Loucy (cell line): ENCODE measurements around the gene CCNG2.
A peak's percentile ranks its signal among the peaks of the same experiment; 100 is the strongest.

Source experiments
- H2AFZ ChIP-seq: fragments of 200-600 bp; sonication (generic); 2 replicates; pipeline ENCODE4 v1.6.0; 2016; ENCODE audit warnings: antibody characterized with exemption, mild to moderate bottlenecking, low read length, moderate library complexity
- H3F3A ChIP-seq: fragments of 200-600 bp; 2 replicates; pipeline ENCODE4 v1.6.0; 2016; ENCODE audit warnings: antibody characterized with exemption, low read depth, mild to moderate bottlenecking
- H3K27me3 ChIP-seq: fragments of 200-600 bp; sonication (generic); 2 replicates; pipeline ENCODE4 v1.6.1; 2014; ENCODE audit warnings: low read length, mild to moderate bottlenecking; ENCODE audit not compliant: insufficient read depth, poor library complexity, severe bottlenecking
- H3K36me3 ChIP-seq: fragments of 200-600 bp; sonication (generic); 2 replicates; pipeline ENCODE4 v1.6.1; 2016; ENCODE audit warnings: low read length; ENCODE audit not compliant: insufficient read depth
- H3K4me1 ChIP-seq: fragments of 200-600 bp; sonication (generic); 2 replicates; pipeline ENCODE4 v1.5.1; 2014; ENCODE audit warnings: low read length, mild to moderate bottlenecking; ENCODE audit not compliant: insufficient read depth, poor library complexity, severe bottlenecking
- H3K4me2 ChIP-seq: fragments of 200-600 bp; sonication (generic); 2 replicates; pipeline ENCODE4 v1.6.0; 2014; ENCODE audit warnings: antibody characterized with exemption, low read length, low read depth, mild to moderate bottlenecking; ENCODE audit not compliant: poor library complexity, severe bottlenecking
- H3K4me3 ChIP-seq: fragments of 200-600 bp; sonication (generic); 2 replicates; pipeline ENCODE4 v1.5.1; 2014; ENCODE audit warnings: low read length, mild to moderate bottlenecking, mixed read lengths; ENCODE audit not compliant: poor library complexity, severe bottlenecking
- H3K79me2 ChIP-seq: fragments of 200-600 bp; sonication (generic); 2 replicates; pipeline ENCODE4 v1.6.1; 2014; ENCODE audit warnings: low read length; ENCODE audit not compliant: insufficient read depth
- H3K9ac ChIP-seq: fragments of 200-600 bp; sonication (generic); 2 replicates; pipeline ENCODE4 v1.6.0; 2014; ENCODE audit warnings: mild to moderate bottlenecking, low read depth, low read length, moderate library complexity; ENCODE audit not compliant: poor library complexity, severe bottlenecking
- H3K9me2 ChIP-seq: fragments of 200-600 bp; sonication (generic); replicated peaks from 2 replicates; pipeline ENCODE4 v1.6.1; 2016; ENCODE audit warnings: low read depth, low read length, mixed read lengths
- H3K9me3 ChIP-seq: fragments of 200-600 bp; sonication (generic); 2 replicates; pipeline ENCODE4 v1.6.1; 2014; ENCODE audit warnings: mild to moderate bottlenecking, antibody characterized with exemption, low read length, low read depth; ENCODE audit not compliant: insufficient read depth
- H4K20me1 ChIP-seq: fragments of 200-600 bp; sonication (generic); 2 replicates; pipeline ENCODE4 v1.6.0; 2014; ENCODE audit warnings: antibody characterized with exemption, low read length, mild to moderate bottlenecking; ENCODE audit not compliant: insufficient read depth, poor library complexity, severe bottlenecking
- CTCF ChIP-seq: fragments of 200-600 bp; sonication (generic); conservative IDR thresholded peaks from 2 replicates; pipeline ENCODE4 v1.5.1; 2014; ENCODE audit warnings: mild to moderate bottlenecking, antibody characterized with exemption, low read length
- EZH2phosphoT487 ChIP-seq: fragments of 200-600 bp; IDR thresholded peaks from 2 replicates; pipeline ENCODE4 v1.6.1; 2018; ENCODE audit warnings: antibody characterized with exemption, mild to moderate bottlenecking, moderate library complexity, borderline replicate concordance

CCNG2 gene

GRCh38 chr4:77148078-77148477 lies 8.9 kb upstream of the CCNG2 start:
- no peaks in the 10 kb centered on the region for H3K79me2 ChIP-seq
- H3K9me2 ChIP-seq, result no peaks in the 10 kb centered on the region
- peaks cover 11% of the 10 kb centered on the region for H3F3A ChIP-seq
- H3K36me3 ChIP-seq, result no peaks in the 10 kb centered on the region
- H3K4me1 ChIP-seq, result peaks cover 41% of the 10 kb centered on the region
- no peak overlapping the region for H3K9ac ChIP-seq
- TF ChIP-seq CTCF (no peak), EZH2phosphoT487 (no peak)
- no peaks in the 10 kb centered on the region for H4K20me1 ChIP-seq
- H3K9me3 ChIP-seq, result no peaks in the 10 kb centered on the region
- H3K4me3 ChIP-seq, result no peak overlapping the region
- no peaks in the 10 kb centered on the region for H3K27me3 ChIP-seq
- H3K4me2 ChIP-seq, result no peak overlapping the region
- 0 out of 2 replicates have a peak overlapping the region, but pooled peaks have one; percentile 44 for H2AFZ ChIP-seq

- H3K4me1 ChIP-seq, result peaks cover 58% of the 10 kb centered on the region
- H3K9me3 ChIP-seq, result no peaks in the 10 kb centered on the region
- H3K4me2 ChIP-seq, result no peak overlapping the region
- H3K9ac ChIP-seq, result no peak overlapping the region
- peaks cover 11% of the 10 kb centered on the region for H3F3A ChIP-seq
- TF ChIP-seq CTCF, result no peak
- no peak for TF ChIP-seq EZH2phosphoT487
- no peak overlapping the region for H3K4me3 ChIP-seq
- H3K27me3 ChIP-seq, result no peaks in the 10 kb centered on the region
- no peaks in the 10 kb centered on the region for H3K79me2 ChIP-seq
- H4K20me1 ChIP-seq, result no peaks in the 10 kb centered on the region
- H3K36me3 ChIP-seq, result no peaks in the 10 kb centered on the region
- H3K9me2 ChIP-seq, result no peaks in the 10 kb centered on the region
- H2AFZ ChIP-seq, result no peak overlapping the region
Observed at GRCh38 chr4:77149789-77150188, 7.2 kb upstream of the CCNG2 start.

GRCh38 chr4:77151241-77151640 lies 5.8 kb upstream of the CCNG2 start:
- no peak overlapping the region for H2AFZ ChIP-seq
- H4K20me1 ChIP-seq, result no peaks in the 10 kb centered on the region
- H3K36me3 ChIP-seq, result no peaks in the 10 kb centered on the region
- 0 out of 2 replicates have a peak, but pooled peaks cover 4% of the 10 kb centered on the region for H3K79me2 ChIP-seq
- H3F3A ChIP-seq, result peaks cover 6% of the 10 kb centered on the region
- H3K9ac ChIP-seq, result no peak overlapping the region
- H3K4me2 ChIP-seq, result no peak overlapping the region
- TF ChIP-seq EZH2phosphoT487, result no peak
- no peak for TF ChIP-seq CTCF
- H3K4me1 ChIP-seq, result peaks cover 60% of the 10 kb centered on the region
- no peaks in the 10 kb centered on the region for H3K9me2 ChIP-seq
- H3K4me3 ChIP-seq, result no peak overlapping the region
- H3K9me3 ChIP-seq, result no peaks in the 10 kb centered on the region
- no peaks in the 10 kb centered on the region for H3K27me3 ChIP-seq
